Right lobe of liver (tissue), 4 donors: ENCODE results near the gene PDCD6IP.

ENCODE experiments used
- CTCF ChIP-seq, 4 donors: fragments of 200-600 bp in 3 of 4; fragments of 450-650 bp in 1 of 4; IDR thresholded peaks; one replicate each; pipeline versions ENCODE4 v1.5.1 to v1.8.0; 2016 to 2022; ENCODE audit warnings: antibody characterized with exemption in 4 of 4, mild to moderate bottlenecking in 2 of 4
- POLR2A ChIP-seq: fragments of 450-650 bp; IDR thresholded peaks from one replicate; pipeline ENCODE4 v1.6.1; 2017; ENCODE audit warnings: antibody characterized with exemption, mild to moderate bottlenecking
- donor health status: DM: no; HTN: no; CAD: no.
- donor health status: DM: no; HTN: no; CAD: no.
- donor health status: DM: no; HTN: yes; CAD: no.

- no peak for TF ChIP-seq CTCF (IDR thresholded peaks at IDR 0.05)
- no peak for TF ChIP-seq POLR2A
Observed at GRCh38 chr3:33773637-33774036, 24.8 kb upstream of the PDCD6IP start.
